Trophoblast cell (in vitro differentiated cells and primary cell): ENCODE measurements around the gene STIM1.

Experiments used
- DNase-seq, 2 donors: peaks; one replicate each; pipeline ENCODE4 v3.0.0-alpha.2; 2016
- H2AFZ ChIP-seq: 2 replicates; pipeline ENCODE4 v1.6.1; 2013; ENCODE audit warnings: low read length, moderate library complexity, mild to moderate bottlenecking; ENCODE audit not compliant: insufficient read depth, poor library complexity
- H2AK5ac ChIP-seq: 2 replicates; pipeline ENCODE4 v1.6.1; 2013; ENCODE audit warnings: mild to moderate bottlenecking, low read length
- H2BK120ac ChIP-seq: 2 replicates; pipeline ENCODE4 v1.6.1; 2013; ENCODE audit warnings: low read length, mild to moderate bottlenecking, moderate library complexity; ENCODE audit not compliant: insufficient read depth, poor library complexity
- H2BK12ac ChIP-seq: 2 replicates; pipeline ENCODE4 v1.6.1; 2013; ENCODE audit warnings: mild to moderate bottlenecking, low read length, moderate library complexity
- H2BK5ac ChIP-seq: 2 replicates; pipeline ENCODE4 v1.6.1; 2013; ENCODE audit warnings: low read length, low read depth, moderate library complexity, mild to moderate bottlenecking; ENCODE audit not compliant: poor library complexity
- H3K14ac ChIP-seq: 2 replicates; pipeline ENCODE4 v1.6.1; 2013; ENCODE audit warnings: mild to moderate bottlenecking, low read length
- H3K18ac ChIP-seq: 2 replicates; pipeline ENCODE4 v1.6.1; 2013; ENCODE audit warnings: mild to moderate bottlenecking, low read length
- H3K23ac ChIP-seq: 2 replicates; pipeline ENCODE4 v1.6.1; 2013; ENCODE audit warnings: low read length
- H3K27ac ChIP-seq: 2 replicates; pipeline ENCODE4 v1.5.1; 2013; ENCODE audit warnings: low read depth, mild to moderate bottlenecking, inconsistent platforms, low read length, moderate library complexity
- H3K27me3 ChIP-seq: 2 replicates; pipeline ENCODE4 v1.6.1; 2013; ENCODE audit warnings: inconsistent platforms, mild to moderate bottlenecking, low read length, moderate library complexity; ENCODE audit not compliant: insufficient read depth
- H3K36me3 ChIP-seq, 2 experiments: 1 replicate in 1 of 2; 2 replicates in 1 of 2; pipeline ENCODE4 v1.6.1; 2013; ENCODE audit warnings: low read length in 2 of 2, mild to moderate bottlenecking in 2 of 2, moderate library complexity in 1 of 2; ENCODE audit not compliant: insufficient read depth in 2 of 2, control insufficient read depth in 1 of 2
- H3K4ac ChIP-seq: 2 replicates; pipeline ENCODE4 v1.6.1; 2013; ENCODE audit warnings: low read depth, mild to moderate bottlenecking, low read length, moderate library complexity
- H3K4me1 ChIP-seq, 2 experiments: 1 replicate in 1 of 2; 2 replicates in 1 of 2; pipeline ENCODE4 v1.6.1; 2013; ENCODE audit warnings: low read length in 2 of 2, mild to moderate bottlenecking in 2 of 2, moderate library complexity in 1 of 2; ENCODE audit not compliant: insufficient read depth in 2 of 2, control insufficient read depth in 1 of 2
- H3K4me2 ChIP-seq: 2 replicates; pipeline ENCODE4 v1.6.1; 2013; ENCODE audit warnings: inconsistent platforms, mild to moderate bottlenecking, low read length, moderate library complexity
- H3K4me3 ChIP-seq: 2 replicates; pipeline ENCODE4 v1.5.1; 2013; ENCODE audit warnings: mild to moderate bottlenecking, low read depth, low read length, inconsistent platforms
- H3K79me1 ChIP-seq: one replicate; pipeline ENCODE4 v1.6.1; 2013; ENCODE audit warnings: low read length
- H3K79me2 ChIP-seq: 2 replicates; pipeline ENCODE4 v1.6.1; 2013; ENCODE audit warnings: low read length, mild to moderate bottlenecking; ENCODE audit not compliant: control insufficient read depth, insufficient read depth, poor library complexity
- H3K9ac ChIP-seq: 2 replicates; pipeline ENCODE4 v1.6.1; 2013; ENCODE audit warnings: mild to moderate bottlenecking, low read length
- H3K9me3 ChIP-seq: 2 replicates; pipeline ENCODE4 v1.6.1; 2013; ENCODE audit warnings: low read depth, mild to moderate bottlenecking, control low read depth, inconsistent platforms, low read length; ENCODE audit not compliant: insufficient read depth
- H4K12ac ChIP-seq: 2 replicates; pipeline ENCODE4 v1.6.1; 2013; ENCODE audit warnings: low read depth, mild to moderate bottlenecking, low read length, moderate library complexity
- H4K8ac ChIP-seq: 2 replicates; pipeline ENCODE4 v1.6.1; 2013; ENCODE audit warnings: low read depth, mild to moderate bottlenecking, low read length, moderate library complexity
- H4K91ac ChIP-seq: one replicate; pipeline ENCODE4 v1.6.1; 2013; ENCODE audit warnings: low read depth, mild to moderate bottlenecking, low read length, moderate library complexity
- WGBS: extraction: QIAGEN DNeasy Blood & Tissue Kit; methylation state at CpG from one replicate; pipeline ENCODE4 v1.1.7; 2013; ENCODE audit warnings: missing lambda C conversion rate; ENCODE audit not compliant: insufficient read length, insufficient coverage; ENCODE audit errors: extremely low coverage; 5-methylcytosine and 5-hydroxymethylcytosine counted together

Gene STIM1

DNA sequence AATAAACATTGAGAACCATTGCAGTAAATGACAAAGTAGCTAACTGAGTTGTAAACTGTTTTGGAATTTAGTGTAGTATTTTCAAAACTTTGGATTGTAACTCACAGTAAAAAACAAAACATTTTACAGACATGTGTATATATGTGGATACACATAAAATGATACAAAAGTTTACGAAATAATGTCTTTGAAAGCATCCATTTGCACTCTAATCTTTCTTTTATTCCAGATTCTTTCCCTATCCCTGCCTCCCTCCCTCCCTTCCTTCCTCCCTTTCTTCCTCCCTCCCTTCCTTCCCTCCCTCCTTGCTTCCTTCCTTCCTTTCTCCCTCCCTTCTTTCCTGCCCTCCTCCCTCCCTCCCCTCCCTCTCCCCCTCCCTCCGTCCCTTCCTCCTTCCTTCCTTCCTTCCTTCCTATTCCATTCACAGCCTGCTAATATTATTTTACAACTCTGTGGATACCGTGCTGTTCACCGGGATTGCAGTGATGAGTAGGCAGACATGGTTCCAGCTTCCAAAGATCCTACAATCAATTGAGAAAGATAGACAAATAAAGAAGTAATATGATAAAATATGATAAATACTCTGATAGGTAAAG lies 242.7 kb downstream of the STIM1 start:
- no peak overlapping the region for H2BK120ac ChIP-seq
- H3K79me2 ChIP-seq = peaks cover 4% of the 10 kb centered on the region
- H3K27me3 ChIP-seq = no peaks in the 10 kb centered on the region
- H3K4me3 ChIP-seq = no peak overlapping the region
- DNase-seq = no peak
- H2AK5ac ChIP-seq = no peak overlapping the region
- H3K23ac ChIP-seq = no peak overlapping the region
- no peak overlapping the region for H2BK12ac ChIP-seq
- no peak overlapping the region for H3K27ac ChIP-seq
- H3K9me3 ChIP-seq = no peaks in the 10 kb centered on the region
- H3K4me1 ChIP-seq = peaks cover 3 to 5% of the 10 kb centered on the region in 2 experiments
- no peak overlapping the region for H4K8ac ChIP-seq
- H3K4ac ChIP-seq = no peak overlapping the region
- H3K18ac ChIP-seq = no peak overlapping the region
- H3K9ac ChIP-seq = no peak overlapping the region
- no peak overlapping the region for H4K12ac ChIP-seq
- H3K36me3 ChIP-seq = peaks cover 0 to 2% of the 10 kb centered on the region in 2 experiments
- H2BK5ac ChIP-seq = no peak overlapping the region
- peaks cover 10% of the 10 kb centered on the region for H3K79me1 ChIP-seq
- H3K14ac ChIP-seq = no peak overlapping the region
- 83% methylated on average over 1 of the region's 4 CpGs for WGBS
- H3K4me2 ChIP-seq = no peak overlapping the region
- no peak overlapping the region for H4K91ac ChIP-seq
- no peak overlapping the region for H2AFZ ChIP-seq

DNA sequence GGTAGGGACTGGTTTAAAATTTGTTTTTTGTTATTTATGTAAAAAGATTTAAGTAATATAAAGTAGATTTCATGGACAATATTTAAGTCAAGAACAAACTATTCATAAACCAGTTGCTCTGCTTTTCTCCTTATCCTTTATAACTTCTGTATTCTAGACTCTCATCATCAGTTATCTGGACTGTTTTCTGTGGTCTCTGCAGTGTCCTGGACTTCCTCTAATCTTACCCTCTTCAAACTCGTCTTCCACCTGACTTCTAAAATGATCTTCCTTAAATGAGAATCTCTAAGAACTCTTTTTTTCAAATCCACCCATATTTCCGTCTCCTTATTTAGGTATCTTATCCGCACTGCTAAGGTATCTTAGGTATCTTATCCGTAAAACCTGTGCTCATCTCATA lies 247.2 kb downstream of the STIM1 start:
- H4K12ac ChIP-seq = no peak overlapping the region
- H3K18ac ChIP-seq = no peak overlapping the region
- no peak overlapping the region for H3K27ac ChIP-seq
- no peaks in the 10 kb centered on the region for H3K27me3 ChIP-seq
- no peak for DNase-seq
- no peaks in the 10 kb centered on the region for H3K79me1 ChIP-seq
- WGBS = no CpG with 5 or more reads among the region's 4 CpGs
- no peak overlapping the region for H3K23ac ChIP-seq
- no peak overlapping the region for H2BK12ac ChIP-seq
- peaks cover 13 to 16% of the 10 kb centered on the region in 2 experiments for H3K36me3 ChIP-seq
- H4K91ac ChIP-seq = no peak overlapping the region
- H3K79me2 ChIP-seq = no peaks in the 10 kb centered on the region
- no peak overlapping the region for H4K8ac ChIP-seq
- no peak overlapping the region for H2AFZ ChIP-seq
- H3K4me3 ChIP-seq = no peak overlapping the region
- H3K14ac ChIP-seq = no peak overlapping the region
- no peak overlapping the region for H3K9ac ChIP-seq
- no peak overlapping the region for H2BK120ac ChIP-seq
- H3K9me3 ChIP-seq = no peaks in the 10 kb centered on the region
- no peak overlapping the region for H2BK5ac ChIP-seq
- no peaks in the 10 kb centered on the region for H3K4me1 ChIP-seq
- H3K4ac ChIP-seq = no peak overlapping the region
- H2AK5ac ChIP-seq = no peak overlapping the region
- no peak overlapping the region for H3K4me2 ChIP-seq

DNA sequence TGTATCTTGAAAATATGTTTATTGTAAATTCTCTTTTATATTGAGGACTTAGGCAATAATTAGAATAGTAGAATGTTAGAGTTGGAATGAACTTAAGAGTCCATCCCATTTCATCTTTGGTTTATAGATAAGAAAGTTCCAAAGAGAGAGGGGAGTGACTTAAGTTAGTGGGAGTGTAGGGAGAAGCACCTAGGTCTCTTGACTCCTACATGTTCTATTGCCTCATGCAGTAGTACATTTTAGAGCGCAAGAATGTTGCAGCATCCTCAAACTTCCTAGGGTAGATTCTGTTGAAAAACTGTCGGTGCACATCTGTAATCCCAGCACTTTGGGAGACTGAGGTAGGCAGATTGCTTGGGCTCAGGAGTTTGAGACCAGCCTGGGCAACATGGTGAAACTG lies 247.8 kb downstream of the STIM1 start:
- no peak overlapping the region for H3K4me2 ChIP-seq
- H3K9ac ChIP-seq = no peak overlapping the region
- no peak overlapping the region for H3K14ac ChIP-seq
- no peak overlapping the region for H3K23ac ChIP-seq
- no peak overlapping the region for H2AFZ ChIP-seq
- no peak overlapping the region for H2BK120ac ChIP-seq
- H3K18ac ChIP-seq = no peak overlapping the region
- no peak for DNase-seq
- H3K4ac ChIP-seq = no peak overlapping the region
- H2BK12ac ChIP-seq = no peak overlapping the region
- no peak overlapping the region for H4K8ac ChIP-seq
- H4K91ac ChIP-seq = no peak overlapping the region
- no CpG with 5 or more reads among the region's 2 CpGs for WGBS
- H3K9me3 ChIP-seq = no peaks in the 10 kb centered on the region
- H3K79me1 ChIP-seq = no peaks in the 10 kb centered on the region
- H2BK5ac ChIP-seq = no peak overlapping the region
- no peaks in the 10 kb centered on the region for H3K4me1 ChIP-seq
- no peak overlapping the region for H3K27ac ChIP-seq
- H3K27me3 ChIP-seq = no peaks in the 10 kb centered on the region
- no peak overlapping the region for H2AK5ac ChIP-seq
- no peak overlapping the region for H3K4me3 ChIP-seq
- H3K36me3 ChIP-seq = peaks cover 13 to 16% of the 10 kb centered on the region in 2 experiments
- no peaks in the 10 kb centered on the region for H3K79me2 ChIP-seq
- no peak overlapping the region for H4K12ac ChIP-seq

DNA sequence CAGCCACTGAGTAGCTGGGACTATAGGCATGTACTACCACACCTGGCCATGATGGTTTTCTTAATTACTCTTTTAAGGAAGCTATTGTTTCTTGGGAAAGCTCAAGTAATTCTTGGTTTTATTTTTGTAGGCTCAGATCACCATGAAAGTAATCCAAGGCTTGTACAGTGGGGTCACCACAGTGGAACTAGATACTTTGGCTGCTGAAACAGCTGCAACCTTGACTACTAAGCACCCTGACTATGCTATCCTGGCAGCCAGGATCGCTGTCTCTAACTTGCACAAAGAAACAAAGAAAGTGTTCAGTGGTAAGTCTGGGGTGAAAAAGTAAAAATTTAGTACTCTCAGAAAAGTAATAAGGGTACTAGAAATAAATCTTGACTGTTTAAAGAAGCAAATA lies 250.5 kb downstream of the STIM1 start:
- Histone ChIP-seq H3K18ac (no peak overlapping the region), H3K4me3 (no peak overlapping the region), H3K14ac (no peak overlapping the region), H4K8ac (peak overlapping the region; percentile 19), H2AK5ac (no peak overlapping the region), H3K4me2 (no peak overlapping the region), H3K4me1 (no peaks in the 10 kb centered on the region), H3K23ac (no peak overlapping the region), H3K9me3 (no peaks in the 10 kb centered on the region), H3K36me3 (peaks cover 21 to 22% of the 10 kb centered on the region in 2 experiments), H2AFZ (no peak overlapping the region), H3K79me2 (no peaks in the 10 kb centered on the region), H3K4ac (no peak overlapping the region), H3K27me3 (no peaks in the 10 kb centered on the region), H3K27ac (no peak overlapping the region), H4K12ac (no peak overlapping the region), H3K79me1 (no peaks in the 10 kb centered on the region), H4K91ac (no peak overlapping the region), H2BK5ac (no peak overlapping the region), H3K9ac (no peak overlapping the region), H2BK12ac (no peak overlapping the region), H2BK120ac (no peak overlapping the region)
- WGBS = no CpG with 5 or more reads among the region's 1 CpG
- no peak for DNase-seq
